Gastroesophageal sphincter (tissue), 4 donors: ENCODE measurements around the gene NFKB1. TPM values are rescaled to one million over a fixed set of nuclear protein-coding genes. Genes with fewer than 3 reads are reported as not detected.
"Not testable (repeated sequence)": the region's sequence is repeated elsewhere in the genome, so short reads cannot be mapped to it uniquely, and the experiment has no call there.

Experiments used
- ATAC-seq: fragments of 150-250 bp; one replicate; pipeline ENCODE4 v1.9.1; 2016; ENCODE audit warnings: mild to moderate bottlenecking, moderate library complexity
- H3K27ac ChIP-seq, 4 donors: fragments of 200-600 bp; sonication (generic) in 3 of 4; 1 replicate in 3 of 4; 2 replicates in 1 of 4; pipeline ENCODE4 v1.5.1; 2016 to 2019
- H3K27me3 ChIP-seq: fragments of 200-600 bp; sonication (generic); one replicate; pipeline ENCODE4 v1.5.1; 2019
- H3K36me3 ChIP-seq, 2 donors: fragments of 200-600 bp; sonication (generic); one replicate each; pipeline ENCODE4 v1.5.1; 2019; ENCODE audit warnings: control low read depth in 1 of 2
- H3K4me1 ChIP-seq, 3 donors: fragments of 200-600 bp; sonication (generic); 1 replicate in 2 of 3; 2 replicates in 1 of 3; pipeline ENCODE4 v1.5.1; 2016 to 2019; ENCODE audit warnings: control low read depth in 2 of 3
- H3K4me3 ChIP-seq, 2 donors: fragments of 200-600 bp; sonication (generic); one replicate each; pipeline ENCODE4 v1.5.1; 2019; ENCODE audit warnings: mild to moderate bottlenecking in 1 of 2, moderate library complexity in 1 of 2
- H3K9me3 ChIP-seq, 3 donors: fragments of 200-600 bp; sonication (generic); one replicate each; pipeline ENCODE4 v1.5.1; 2017 to 2019; ENCODE audit warnings: control low read depth in 2 of 3
- CTCF ChIP-seq, 4 experiments: fragments of 200-600 bp in 2 of 4; fragments of 450-650 bp in 2 of 4; sonication (generic) in 1 of 4; IDR thresholded peaks; one replicate each; pipeline ENCODE4 v1.5.1; 2017 to 2019; ENCODE audit warnings: antibody characterized with exemption in 4 of 4, mild to moderate bottlenecking in 2 of 4, moderate library complexity in 2 of 4
- EP300 ChIP-seq: sonication (generic); formaldehyde crosslinking; IDR thresholded peaks from one replicate; pipeline ENCODE4 v1.6.1; 2017; ENCODE audit warnings: antibody characterized with exemption, mild to moderate bottlenecking
- POLR2A ChIP-seq, 2 donors: fragments of 450-650 bp; IDR thresholded peaks; one replicate each; pipeline ENCODE4 v1.6.1; 2017; ENCODE audit warnings: antibody characterized with exemption in 2 of 2, mild to moderate bottlenecking in 2 of 2, moderate library complexity in 1 of 2
- POLR2AphosphoS5 ChIP-seq: sonication (generic); formaldehyde crosslinking; IDR thresholded peaks from one replicate; pipeline ENCODE4 v1.6.1; 2017; ENCODE audit warnings: antibody characterized with exemption
- WGBS, 2 donors: methylation state at CpG; one replicate each; pipeline ENCODE4 v1.1.5; 2018; ENCODE audit warnings: low coverage in 1 of 2; 5-methylcytosine and 5-hydroxymethylcytosine counted together
- total RNA-seq, 4 donors: library from RNA; depleted of rRNA; stranded (reverse); fragments of >200 nt; gene quantifications; one replicate each; pipeline ENCODE4 v1.1.0, GENCODE V29; 2016

NFKB1 gene
- total RNA-seq, 4 donors from 2014 or later, result 27.6 to 50.1 (median 43.8) TPM

GRCh38 chr4:102473476-102473875 lies 27.7 kb upstream of the NFKB1 start:
- H3K27ac ChIP-seq, result no peak overlapping the region
- no peak for TF ChIP-seq POLR2A (IDR thresholded peaks at IDR 0.05)
- TF ChIP-seq EP300, result no peak

GRCh38 chr4:102474736-102475504 lies 26.2 kb upstream of the NFKB1 start:
- no peak for TF ChIP-seq CTCF (IDR thresholded peaks at IDR 0.05)
- TF ChIP-seq POLR2A (IDR thresholded peaks at IDR 0.05), result no peak
- TF ChIP-seq EP300, result no peak
- TF ChIP-seq POLR2AphosphoS5, result no peak
- ATAC-seq, result no peak
- peaks cover 0 to 34% (median 0%) of the 10 kb centered on the region in 3 donors for H3K9me3 ChIP-seq
- H3K27me3 ChIP-seq, result no peaks in the 10 kb centered on the region
- no peak overlapping the region for H3K27ac ChIP-seq
- 93 to 97% methylated on average over 5 of the region's 5 CpGs for WGBS, 2 donors
- no peaks in the 10 kb centered on the region for H3K4me1 ChIP-seq
- no peaks in the 10 kb centered on the region for H3K36me3 ChIP-seq
- H3K4me3 ChIP-seq, result no peak overlapping the region

More at GRCh38 chr4:102473476-102473875, 27.7 kb upstream of the NFKB1 start:
- H3K36me3 ChIP-seq, result no peaks in the 10 kb centered on the region
- no peaks in the 10 kb centered on the region for H3K4me1 ChIP-seq
- peaks cover 0 to 19% (median 0%) of the 10 kb centered on the region in 3 donors for H3K9me3 ChIP-seq
- H3K4me3 ChIP-seq, result no peak overlapping the region
- 19 to 67% methylated on average over 1 of the region's 1 CpG for WGBS, 2 donors
- no peak for ATAC-seq
- H3K27me3 ChIP-seq, result no peaks in the 10 kb centered on the region

GRCh38 chr4:102477657-102478056 lies 23.5 kb upstream of the NFKB1 start:
- Histone ChIP-seq H3K4me1 (no peaks in the 10 kb centered on the region), H3K27me3 (no peaks in the 10 kb centered on the region), H3K36me3 (no peaks in the 10 kb centered on the region), H3K9me3 (peaks cover 0 to 39% (median 0%) of the 10 kb centered on the region in 3 donors), H3K27ac (no peak overlapping the region), H3K4me3 (no peak overlapping the region)
- WGBS, 2 donors, result 70 to 83% methylated on average over 3 of the region's 3 CpGs
- TF ChIP-seq EP300, result no peak
- no peak for TF ChIP-seq POLR2A (IDR thresholded peaks at IDR 0.05)
- no peak for TF ChIP-seq POLR2AphosphoS5
- TF ChIP-seq CTCF (IDR thresholded peaks at IDR 0.05), result no peak
- no peak for ATAC-seq

GRCh38 chr4:102478186-102478585 lies 23.0 kb upstream of the NFKB1 start:
- Histone ChIP-seq H3K9me3 (peaks cover 0 to 39% (median 0%) of the 10 kb centered on the region in 3 donors), H3K27me3 (no peaks in the 10 kb centered on the region), H3K36me3 (no peaks in the 10 kb centered on the region), H3K4me1 (no peaks in the 10 kb centered on the region), H3K4me3 (no peak overlapping the region), H3K27ac (no peak overlapping the region)
- 60% methylated on average over 2 of the region's 7 CpGs; no CpG with 5 or more reads in 1 of the 2 donors for WGBS, 2 donors
- no peak for ATAC-seq
- TF ChIP-seq CTCF (IDR thresholded peaks at IDR 0.05) (no peak), POLR2A (IDR thresholded peaks at IDR 0.05) (no peak), EP300 (no peak), POLR2AphosphoS5 (no peak)

- ATAC-seq, H3K4me3 ChIP-seq, H3K27me3 ChIP-seq, H3K4me1 ChIP-seq, H3K36me3 ChIP-seq, H3K27ac ChIP-seq: not testable (repeated sequence)
- 73 to 100% methylated on average over 2 of the region's 2 CpGs for WGBS, 2 donors
- peaks cover 0 to 38% (median 0%) of the 10 kb centered on the region in 3 donors for H3K9me3 ChIP-seq
These were observed 21.3 kb upstream of the NFKB1 start for GRCh38 chr4:102479832-102480231.

GRCh38 chr4:102483120-102483519 lies 18.0 kb upstream of the NFKB1 start:
- Histone ChIP-seq H3K4me1 (no peaks in the 10 kb centered on the region), H3K4me3 (no peak overlapping the region), H3K9me3 (peaks cover 0 to 23% (median 0%) of the 10 kb centered on the region in 3 donors), H3K27me3 (no peaks in the 10 kb centered on the region), H3K36me3 (no peaks in the 10 kb centered on the region), H3K27ac (no peak overlapping the region)
- no CpG with 5 or more reads among the region's 17 CpGs for WGBS, 2 donors
- no peak for ATAC-seq
- TF ChIP-seq EP300 (no peak), POLR2AphosphoS5 (no peak), POLR2A (IDR thresholded peaks at IDR 0.05) (no peak)

GRCh38 chr4:102483990-102484692 lies 17.0 kb upstream of the NFKB1 start:
- WGBS, 2 donors, result 79 to 82% methylated on average over 7 to 12 of the region's 19 CpGs
- H3K4me3 ChIP-seq, H3K36me3 ChIP-seq, H3K4me1 ChIP-seq, H3K27me3 ChIP-seq, H3K27ac ChIP-seq, ATAC-seq: not testable (repeated sequence)
- H3K9me3 ChIP-seq, result peaks cover 0 to 13% (median 0%) of the 10 kb centered on the region in 3 donors
